GM19193 (cell line): ENCODE results near the gene LMF1.

Experiments used
- POLR2A ChIP-seq: IDR thresholded peaks from 4 replicates; pipeline ENCODE4 v1.6.1; 2011; ENCODE audit not compliant: insufficient read depth, insufficient read length; ENCODE audit errors: extremely low read depth

The LMF1 gene

DNA sequence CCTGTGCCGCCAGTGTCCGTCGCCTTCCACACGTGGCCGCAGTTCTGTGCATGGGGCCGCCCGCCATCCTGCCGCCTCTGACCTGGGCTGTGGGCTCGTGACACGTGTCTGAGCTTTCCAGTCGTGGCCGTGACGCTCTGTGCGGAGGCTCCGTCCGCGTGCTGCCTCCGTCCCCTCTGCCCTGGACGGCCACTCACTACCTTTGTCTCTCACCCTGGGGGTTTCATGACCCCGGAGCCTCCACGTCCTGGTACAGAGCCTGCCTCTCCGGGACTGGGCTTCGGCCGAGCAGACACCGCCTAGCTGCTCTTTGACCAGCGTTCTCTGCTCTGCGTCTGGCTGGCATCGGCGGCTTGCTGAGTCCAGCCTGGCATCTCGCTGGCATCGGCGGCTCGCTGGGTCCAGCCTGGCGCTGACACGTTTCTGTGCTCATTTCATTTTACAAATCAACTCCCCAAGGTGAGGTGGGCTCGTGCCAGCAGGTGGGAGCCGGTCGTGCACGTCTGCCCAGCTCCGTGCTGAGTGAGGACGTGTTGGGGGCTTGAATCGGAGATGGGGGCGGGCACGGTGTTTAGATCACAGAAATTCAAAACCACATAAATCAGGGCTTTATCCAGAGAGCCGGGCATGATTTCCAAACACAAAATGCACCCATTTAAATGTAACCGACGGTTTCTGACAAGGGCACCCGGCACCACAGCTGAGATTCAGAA is 126.0 kb downstream of the LMF1 start:
- no peak for TF ChIP-seq POLR2A

DNA sequence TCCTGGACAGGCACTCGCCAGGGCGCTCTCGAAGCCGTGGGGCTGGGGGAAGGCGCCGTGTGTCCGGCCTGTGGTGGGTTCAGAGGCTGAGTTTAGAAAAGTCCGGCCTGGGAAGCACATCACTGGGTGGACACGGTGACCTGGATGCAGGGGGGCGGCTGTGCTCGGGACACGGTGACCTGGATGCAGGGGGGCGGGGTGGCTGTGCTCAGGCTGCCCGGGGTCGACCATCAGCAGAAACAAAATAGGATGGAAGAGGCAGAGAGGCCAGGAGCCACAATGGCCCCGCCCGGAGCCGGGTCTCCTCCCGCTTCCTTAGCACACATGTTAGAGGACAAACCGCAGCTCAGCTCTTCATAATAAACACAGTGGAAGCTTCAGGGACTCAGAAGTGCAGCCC is 127.0 kb downstream of the LMF1 start:
- no peak for TF ChIP-seq POLR2A

DNA sequence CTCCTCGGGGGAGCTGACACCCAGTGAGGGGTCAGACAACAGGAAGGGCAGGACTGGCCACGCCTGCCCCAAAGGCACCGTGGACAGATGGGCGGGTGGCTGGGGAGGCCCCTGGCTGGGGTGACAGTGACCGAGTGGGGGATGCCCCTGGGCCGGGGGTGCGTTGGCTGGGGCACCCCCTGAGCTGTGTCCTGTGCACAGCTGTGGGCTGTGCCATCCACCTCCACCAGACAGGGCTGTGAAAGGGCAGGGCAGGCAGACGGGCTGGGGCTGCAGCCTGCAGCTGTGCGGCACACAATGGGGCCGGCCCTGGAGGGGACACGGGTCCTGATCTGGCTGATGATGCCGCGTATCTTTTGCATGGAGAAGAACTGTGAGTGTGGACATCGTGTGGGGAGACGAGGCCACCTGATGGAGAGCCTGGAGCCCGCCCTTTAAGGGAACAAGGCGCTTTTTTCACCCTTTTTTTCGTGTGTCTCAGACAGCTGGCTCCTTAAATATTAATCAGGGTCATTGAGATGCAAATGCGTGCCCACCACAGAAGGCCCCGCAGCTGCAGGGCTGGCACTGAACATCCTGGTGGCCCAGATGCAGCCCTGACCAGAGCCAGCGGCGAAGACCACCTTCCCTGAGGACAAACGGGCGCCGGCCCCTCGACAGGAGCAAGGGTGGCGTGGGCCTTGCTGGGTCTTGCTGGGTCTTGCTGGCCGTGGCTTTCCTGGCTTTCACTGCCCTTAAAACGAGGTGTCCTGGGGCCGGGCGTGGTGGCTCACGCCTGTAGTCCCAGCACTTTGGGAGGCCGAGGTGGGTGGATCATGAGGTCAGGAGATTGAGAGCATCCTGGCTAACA is 127.8 kb downstream of the LMF1 start:
- TF ChIP-seq POLR2A = no peak

DNA sequence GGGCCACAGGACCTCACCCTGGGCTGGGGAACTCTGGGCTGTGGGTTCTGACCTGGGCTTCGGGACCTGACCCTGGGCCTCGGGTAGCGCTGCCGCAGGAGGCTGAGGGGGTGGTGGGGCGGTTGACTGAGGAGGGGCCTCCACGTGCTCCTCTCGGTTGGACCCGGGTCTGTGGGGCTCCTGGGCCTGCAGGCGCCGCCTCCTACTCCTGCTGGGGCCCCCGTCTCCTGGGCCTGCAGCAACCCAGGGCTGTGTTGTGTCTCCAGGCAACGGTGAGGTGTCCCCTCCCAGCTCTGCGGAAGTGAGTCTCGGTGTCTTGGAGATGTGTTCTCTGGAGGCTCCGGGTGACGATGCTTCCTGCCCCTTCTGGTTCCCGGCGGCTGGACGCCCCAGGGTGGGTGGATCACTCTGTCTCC is 128.7 kb downstream of the LMF1 start:
- TF ChIP-seq POLR2A = no peak

DNA sequence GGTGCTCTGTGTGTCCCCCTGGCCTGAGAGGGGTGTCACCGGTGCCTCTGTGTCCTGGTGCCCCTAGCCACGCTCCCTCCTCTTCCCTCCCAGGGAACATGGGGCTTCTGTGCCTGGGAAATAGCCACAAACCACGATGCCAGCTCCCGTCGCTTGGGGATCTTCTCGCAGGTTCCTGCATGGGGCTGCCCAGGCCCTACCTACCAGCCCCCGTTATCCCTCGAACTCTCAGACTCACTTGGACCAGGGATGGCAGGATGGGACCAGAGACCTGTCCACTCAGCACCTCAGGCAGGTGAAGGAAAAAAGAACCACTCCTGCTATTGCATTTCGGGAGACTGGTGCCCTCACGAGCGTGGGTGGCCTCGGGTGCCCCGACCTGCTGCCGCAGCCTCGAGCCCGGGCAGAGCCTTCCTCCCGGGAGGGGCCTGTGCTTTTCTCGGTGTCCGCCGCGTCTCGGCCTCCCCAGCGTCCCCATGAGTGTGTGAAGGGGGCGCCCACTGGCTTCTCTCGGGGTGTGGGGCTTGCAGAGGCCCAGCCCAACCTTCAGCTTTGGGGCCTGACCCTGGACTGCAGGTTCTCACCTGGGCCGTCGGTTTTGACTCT is 129.2 kb downstream of the LMF1 start:
- no peak for TF ChIP-seq POLR2A

DNA sequence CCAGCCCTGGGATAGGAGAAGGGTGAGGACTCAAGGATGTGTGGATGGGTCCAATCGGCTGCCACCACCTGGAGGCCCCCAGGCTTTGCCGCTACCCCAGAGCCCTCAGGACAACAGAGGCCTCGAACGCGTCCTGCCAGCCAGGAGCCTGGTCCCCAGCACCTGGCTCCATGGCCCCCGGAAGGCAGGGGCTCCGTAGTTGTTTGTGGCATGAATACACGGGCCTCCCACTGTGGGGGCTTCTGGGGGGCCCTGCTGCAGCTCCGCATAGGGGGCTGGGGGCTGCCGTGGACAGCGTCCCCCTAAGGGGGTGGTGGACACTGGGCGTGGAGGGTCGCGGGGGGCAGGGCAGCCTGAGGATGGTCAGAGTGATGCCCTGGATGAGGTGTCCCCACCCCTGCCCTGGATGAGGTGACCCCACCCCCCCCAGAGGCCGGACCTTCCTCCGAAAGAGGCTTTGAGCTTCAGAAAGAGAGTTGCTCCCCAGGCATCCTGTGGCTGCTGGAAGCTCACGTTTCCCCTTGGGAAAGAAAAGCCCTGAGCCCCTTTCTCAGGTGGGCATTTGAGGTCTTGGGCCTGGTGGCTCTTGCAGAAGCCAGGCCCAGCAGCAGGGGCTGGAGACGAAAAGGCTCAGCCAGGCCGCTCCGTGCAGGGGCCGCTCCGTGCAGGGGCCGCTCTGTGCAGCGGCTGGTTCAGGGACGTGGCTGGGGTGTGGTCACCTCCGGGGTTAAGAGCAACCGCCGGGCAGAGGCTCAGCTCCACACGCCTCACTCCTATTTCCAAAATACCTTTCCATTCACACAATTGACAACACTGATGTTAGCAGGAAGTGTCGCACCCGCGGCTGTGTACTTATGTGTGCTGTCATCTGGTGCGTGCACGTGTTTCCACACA is 130.0 kb downstream of the LMF1 start:
- no peak for TF ChIP-seq POLR2A

DNA sequence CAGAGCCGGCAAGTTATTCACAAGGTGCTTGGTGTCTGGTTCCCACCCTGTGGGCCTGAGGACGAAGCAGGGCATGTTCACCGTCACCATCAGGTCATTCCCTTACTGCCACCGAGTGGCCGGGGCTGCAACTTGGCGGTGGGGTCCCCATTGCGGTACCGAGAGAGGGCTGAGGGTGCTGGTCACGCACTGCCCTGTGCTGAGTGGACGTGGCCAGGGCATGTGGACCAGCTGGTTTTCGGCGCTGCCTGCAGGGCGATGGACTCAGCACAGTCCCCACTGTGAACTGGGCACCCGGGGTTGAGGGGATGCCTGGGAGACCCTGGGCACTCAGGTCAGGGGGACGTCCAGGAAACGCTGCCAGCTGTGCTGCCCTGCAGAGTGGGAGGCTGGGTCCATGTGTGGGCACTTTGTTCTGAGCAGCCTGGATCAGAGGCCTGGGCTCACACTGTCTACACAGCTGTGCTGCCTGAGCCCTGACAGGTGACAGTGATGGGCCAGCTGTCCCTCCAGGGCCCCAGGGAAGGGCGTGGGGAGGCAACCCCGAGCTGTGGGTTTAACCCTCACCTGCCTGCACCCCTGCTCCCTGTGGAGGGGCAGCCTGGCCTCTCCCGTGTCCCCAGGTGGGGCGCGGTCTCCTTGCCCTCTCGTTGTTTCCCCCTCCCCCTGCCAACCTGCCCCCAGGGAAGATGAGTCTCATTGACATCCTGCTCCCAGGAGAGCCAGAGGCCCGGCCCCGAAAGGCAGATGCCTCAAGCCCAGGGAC is 131.0 kb downstream of the LMF1 start:
- no peak for TF ChIP-seq POLR2A

DNA sequence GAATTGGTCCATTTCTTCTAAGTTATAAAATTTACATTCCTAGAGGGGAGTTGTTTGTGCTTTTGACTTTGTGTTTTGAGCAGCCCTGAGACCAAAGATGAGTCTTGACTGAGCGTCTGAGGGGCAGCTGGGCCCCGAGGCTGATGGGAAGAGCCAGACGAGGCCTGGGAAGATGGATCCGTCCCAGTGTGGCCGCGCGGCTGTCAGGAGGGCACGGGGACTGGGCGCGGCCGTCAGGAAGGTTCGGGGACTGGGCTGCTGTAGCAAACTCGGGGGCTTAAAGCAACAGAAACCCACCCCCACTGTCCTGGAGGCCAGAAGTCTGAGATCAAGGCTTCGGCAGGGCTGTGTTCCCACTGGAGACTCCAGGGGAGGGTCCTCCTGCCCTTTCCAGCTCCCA is 132.0 kb downstream of the LMF1 start:
- no peak for TF ChIP-seq POLR2A

DNA sequence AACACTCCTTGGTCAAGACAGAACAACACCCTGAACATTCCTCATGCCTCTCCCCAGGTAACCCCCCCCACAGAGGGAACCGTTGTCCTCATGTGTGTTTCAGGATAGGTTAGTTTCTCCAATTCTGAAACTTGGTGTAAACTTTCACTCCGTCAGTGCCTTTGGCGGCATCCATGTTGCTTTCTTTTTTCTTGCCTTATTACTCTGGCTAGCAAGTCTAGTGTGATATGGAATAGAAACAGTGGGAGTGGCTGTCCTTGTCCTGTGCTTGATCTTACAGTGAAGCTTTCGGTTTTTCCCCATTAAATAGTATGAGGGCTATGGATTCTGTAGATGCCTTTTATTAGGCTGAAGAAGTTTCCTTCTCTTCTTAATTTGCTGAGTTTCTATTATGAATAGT is 134.6 kb downstream of the LMF1 start:
- no peak for TF ChIP-seq POLR2A

DNA sequence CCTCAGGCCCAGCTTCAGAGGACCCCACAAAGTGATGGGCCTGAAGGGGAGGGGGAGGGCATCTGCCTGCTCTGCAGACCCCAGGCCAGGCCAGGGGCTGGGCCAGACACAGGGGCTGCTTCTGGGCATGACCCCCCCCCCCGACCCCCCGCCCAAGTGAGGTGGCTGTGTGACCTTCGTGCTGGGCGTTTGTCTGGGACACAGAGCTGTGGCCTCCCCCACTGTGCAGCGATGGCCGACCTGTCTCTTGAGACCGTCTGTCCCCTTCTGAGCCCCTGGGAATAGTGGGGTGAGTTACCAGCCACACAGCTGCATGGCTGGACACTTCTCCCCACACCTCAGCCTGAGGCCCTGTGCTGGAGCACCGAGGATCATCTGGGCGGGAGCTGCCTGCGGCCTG is 135.4 kb downstream of the LMF1 start:
- TF ChIP-seq POLR2A = no peak

DNA sequence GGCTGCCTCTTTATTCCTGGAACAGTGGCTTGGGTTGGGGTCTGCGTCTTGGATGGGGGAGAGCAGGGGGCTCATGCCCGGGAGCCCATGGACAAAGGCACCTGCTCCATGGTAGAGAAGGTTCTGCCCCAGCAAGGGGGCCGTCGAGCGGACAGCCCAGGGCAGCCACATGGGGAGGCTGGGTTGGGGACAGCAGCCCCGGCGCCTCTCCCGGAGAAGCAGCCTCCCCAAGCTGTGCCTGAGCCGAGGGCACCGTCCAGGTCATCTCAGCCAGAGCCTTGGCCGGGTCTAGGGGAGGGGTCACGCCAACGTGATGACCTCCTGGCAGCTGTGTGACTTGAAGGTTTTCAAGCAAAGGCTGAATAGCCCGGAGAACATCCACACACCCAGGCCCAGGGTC is 137.4 kb downstream of the LMF1 start:
- TF ChIP-seq POLR2A = no peak

DNA sequence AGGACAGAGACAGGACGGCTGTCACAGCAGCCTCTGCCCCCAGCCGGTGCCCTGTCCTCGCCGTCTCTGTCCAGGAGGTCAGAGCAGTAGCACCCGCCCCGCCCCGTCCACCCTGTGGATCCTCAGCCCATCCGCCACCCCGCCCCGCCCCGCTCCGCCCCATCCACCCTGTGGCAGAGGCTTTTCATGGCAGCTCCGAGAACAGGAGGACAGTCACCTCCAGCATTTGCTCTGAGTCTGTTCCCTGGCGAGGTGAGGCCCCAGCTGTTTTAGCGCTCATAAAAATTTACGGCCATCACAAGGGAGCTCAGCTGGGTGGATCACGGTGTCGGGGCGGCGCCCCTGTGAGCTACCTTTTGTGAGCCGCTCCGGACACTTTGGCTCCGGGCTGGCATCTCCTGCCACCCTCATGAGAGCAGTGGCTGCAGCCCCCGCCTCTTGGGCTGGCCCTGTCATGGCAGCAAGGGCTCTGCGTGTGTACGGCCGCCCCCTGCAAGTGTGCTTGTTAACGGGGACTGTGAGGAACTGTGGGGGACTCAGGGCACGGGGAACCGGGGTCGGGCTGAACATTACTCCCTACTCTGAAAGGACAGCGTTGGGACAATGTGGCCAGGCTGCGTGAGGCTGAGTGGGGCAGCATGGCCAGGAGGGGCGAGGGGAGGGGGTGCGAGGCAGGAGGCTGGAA is 138.0 kb downstream of the LMF1 start:
- no peak for TF ChIP-seq POLR2A

DNA sequence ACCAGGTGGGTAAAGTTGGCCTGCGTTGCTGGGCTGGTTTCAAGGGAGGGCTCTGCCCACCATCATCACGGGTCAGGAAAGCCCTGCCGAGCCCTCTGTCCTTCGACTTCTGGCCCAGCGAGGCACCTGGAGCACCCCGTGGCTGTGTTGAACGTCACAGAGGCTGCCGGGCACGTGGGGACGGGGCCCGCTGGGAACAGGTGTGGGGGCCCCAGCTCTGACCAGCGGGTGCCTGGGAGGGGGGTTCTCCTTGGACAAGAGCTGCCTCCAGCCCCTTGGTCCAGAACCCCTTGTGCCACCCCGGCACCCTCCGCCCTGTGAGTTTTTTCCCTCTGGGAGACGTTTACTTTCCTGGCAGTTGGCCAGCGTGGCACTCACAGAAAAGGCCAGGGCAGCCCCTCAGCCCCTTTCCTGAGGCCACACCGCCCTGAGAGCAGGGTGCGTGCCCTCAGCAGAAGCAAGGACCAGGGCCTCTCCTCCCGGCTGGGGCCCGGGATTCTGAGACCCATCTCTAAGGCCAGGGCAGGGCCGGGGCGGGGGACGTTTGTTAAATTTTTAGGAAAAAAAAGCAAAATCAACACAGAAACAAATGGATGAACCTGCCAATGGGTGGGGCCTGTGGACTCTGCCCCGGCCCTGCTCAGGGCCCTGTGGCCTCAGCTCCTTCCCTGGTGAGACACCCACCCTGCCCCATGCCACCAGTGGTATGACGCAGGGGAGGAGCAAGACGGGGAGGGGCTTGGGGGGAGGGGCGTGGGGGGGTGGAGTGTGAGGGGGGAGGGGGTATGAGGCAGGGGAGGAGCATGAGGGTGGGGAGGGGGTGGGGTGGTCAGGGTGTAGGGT is 139.0 kb downstream of the LMF1 start:
- no peak for TF ChIP-seq POLR2A

DNA sequence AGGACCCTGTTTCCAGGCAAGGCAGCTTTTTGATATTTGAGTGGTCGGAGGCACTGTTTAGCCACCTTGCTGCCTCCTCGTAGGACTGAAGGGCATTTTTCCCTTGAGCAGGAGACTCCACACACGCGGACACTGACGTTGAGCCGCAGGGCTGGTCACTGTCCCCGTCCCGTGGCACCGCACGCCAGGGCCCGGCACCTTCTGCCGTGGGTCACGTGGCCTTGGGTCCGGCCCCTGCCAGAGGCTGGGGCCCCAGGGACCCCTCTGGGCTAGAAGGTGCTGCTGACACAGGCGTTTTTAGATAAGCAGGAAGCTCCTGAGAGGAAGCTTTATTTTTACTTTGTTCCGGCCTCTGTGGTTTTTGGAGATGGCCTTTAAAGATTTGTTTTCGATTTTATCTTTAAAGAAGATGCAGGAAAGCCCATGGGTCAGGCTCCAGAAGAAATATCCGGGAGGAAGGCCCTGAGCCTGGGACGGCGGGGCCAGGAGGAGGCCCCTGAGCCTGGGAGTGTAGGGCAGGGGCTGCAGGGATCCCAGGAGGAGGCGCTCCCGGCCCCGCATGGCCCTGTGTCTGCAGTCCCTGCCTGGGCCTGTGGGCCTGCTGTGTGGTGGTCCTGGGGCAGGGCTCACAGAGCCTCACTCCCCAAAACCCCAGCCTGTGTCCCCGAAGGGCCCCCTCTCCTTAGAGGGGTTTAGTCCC is 139.8 kb downstream of the LMF1 start:
- no peak for TF ChIP-seq POLR2A
